ENCODE data around the gene FGF12.

FGF12 gene

DNA sequence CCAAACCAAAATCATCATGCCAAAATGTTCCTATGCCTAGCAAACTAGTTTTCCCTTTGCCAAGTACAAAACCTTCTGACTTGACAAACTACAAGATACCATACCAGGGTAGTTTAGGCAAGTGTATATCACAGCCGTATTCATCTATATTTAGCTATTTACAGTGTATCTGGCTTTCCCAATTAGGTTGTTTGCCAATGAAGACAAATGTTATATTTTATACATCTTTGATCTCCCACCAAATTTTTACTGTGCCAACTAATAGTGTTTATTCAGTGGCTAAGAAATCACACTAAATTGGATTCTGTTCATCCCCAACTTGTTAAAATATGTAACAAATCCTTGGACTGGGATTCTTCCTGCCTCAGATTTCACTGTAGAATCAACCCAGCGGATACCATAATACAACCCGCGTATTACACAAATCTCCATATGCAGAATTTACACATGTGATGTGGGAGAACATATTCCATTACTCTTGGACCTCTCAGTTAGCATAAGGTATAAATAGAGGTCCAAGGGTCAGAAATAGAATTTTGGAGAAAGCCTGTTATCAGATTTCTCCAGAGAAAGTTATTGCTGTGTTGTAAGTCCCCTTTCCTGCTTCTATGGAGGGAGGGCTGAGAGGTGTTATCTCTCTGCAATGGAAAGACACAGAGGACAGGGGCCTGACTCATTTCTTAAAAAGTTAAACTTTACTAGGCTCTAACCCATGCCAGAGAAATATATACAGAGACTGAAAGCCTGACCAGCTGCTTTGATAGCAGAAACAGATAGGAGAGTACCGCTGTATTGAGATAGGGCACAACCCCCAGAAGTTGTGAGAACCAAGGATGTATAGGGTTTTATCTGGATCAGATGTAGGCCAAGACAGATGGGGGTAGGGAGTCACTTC, 467.0 kb downstream of the FGF12 start:
- H3K9me3 ChIP-seq (ENCODE audit: control insufficient read depth in 1 of 2, low read length in 2 of 2), result no peaks in the 10 kb centered on the region
- H3K4me3 ChIP-seq (ENCODE audit: low read depth in 1 of 2, low read length in 2 of 2), result no peak overlapping the region

DNA sequence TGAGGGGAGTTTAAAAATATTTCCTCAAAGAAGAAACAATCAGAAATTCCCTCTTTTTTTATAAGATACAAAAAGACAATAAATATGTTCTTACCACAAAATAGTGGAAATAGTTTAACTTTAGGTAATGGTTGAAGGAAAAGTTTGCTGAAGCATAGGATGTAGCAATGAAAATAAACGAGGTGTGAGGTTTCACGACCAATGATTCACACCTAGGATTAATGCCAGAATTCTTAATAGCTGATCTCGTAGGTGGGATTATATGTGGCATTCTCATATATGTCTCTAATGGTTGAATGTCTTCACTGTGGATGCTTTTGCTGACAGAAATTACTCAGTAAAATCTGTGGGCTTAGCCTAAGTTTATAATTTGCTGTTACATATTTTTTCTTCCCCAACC, 467.7 kb downstream of the FGF12 start:
- Histone ChIP-seq H3K36me3 (ENCODE audit: control insufficient read depth in 1 of 2, insufficient read depth in 2 of 2, low read length in 2 of 2) (no peaks in the 10 kb centered on the region), H3K9ac (ENCODE audit: low read depth in 1 of 2, low read length in 2 of 2) (no peak overlapping the region), H3K4me3 (ENCODE audit: low read depth in 1 of 2, low read length in 2 of 2) (no peak overlapping the region), H3K9me3 (ENCODE audit: control insufficient read depth in 1 of 2, low read length in 2 of 2) (no peaks in the 10 kb centered on the region), H3K27me3 (ENCODE audit: control insufficient read depth in 1 of 2, insufficient read depth in 2 of 2, low read length in 2 of 2) (no peaks in the 10 kb centered on the region), H3K27ac (ENCODE audit: low read depth, low read length) (no peak overlapping the region), H3K4me1 (ENCODE audit: control insufficient read depth in 1 of 2, insufficient read depth in 2 of 2, low read length in 2 of 2) (no peaks in the 10 kb centered on the region)

More for the DNA sequence above, 467.0 kb downstream of the FGF12 start:
- no peaks in the 10 kb centered on the region for H3K36me3 ChIP-seq (ENCODE audit: control insufficient read depth in 1 of 2, insufficient read depth in 2 of 2, low read length in 2 of 2)
- H3K27me3 ChIP-seq (ENCODE audit: control insufficient read depth in 1 of 2, insufficient read depth in 2 of 2, low read length in 2 of 2), result no peaks in the 10 kb centered on the region
- H3K9ac ChIP-seq (ENCODE audit: low read depth in 1 of 2, low read length in 2 of 2), result no peak overlapping the region
- H3K27ac ChIP-seq (ENCODE audit: low read depth, low read length), result no peak overlapping the region
- no peaks in the 10 kb centered on the region for H3K4me1 ChIP-seq (ENCODE audit: control insufficient read depth in 1 of 2, insufficient read depth in 2 of 2, low read length in 2 of 2)

DNA sequence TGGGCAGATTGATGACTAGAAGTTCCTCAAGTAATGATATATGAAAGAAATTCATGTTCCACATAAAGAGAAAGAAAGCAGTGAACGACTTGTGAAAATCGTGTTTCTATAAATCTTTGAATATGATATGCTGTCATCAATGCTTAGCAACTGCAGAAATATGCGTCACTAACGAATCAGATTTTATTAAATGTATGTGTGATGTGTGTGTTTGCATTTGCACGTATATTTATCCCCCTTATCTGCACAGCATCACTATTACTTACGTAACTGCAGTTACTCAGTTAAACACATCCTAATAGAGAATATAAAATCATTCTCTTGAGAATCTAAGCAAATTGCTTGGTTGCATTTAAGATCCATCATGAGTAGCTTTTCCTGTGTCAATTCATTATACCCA, 468.6 kb downstream of the FGF12 start:
- H3K9me3 ChIP-seq (ENCODE audit: control insufficient read depth in 1 of 2, low read length in 2 of 2), result no peaks in the 10 kb centered on the region
- H3K9ac ChIP-seq (ENCODE audit: low read depth in 1 of 2, low read length in 2 of 2), result no peak overlapping the region
- no peaks in the 10 kb centered on the region for H3K27me3 ChIP-seq (ENCODE audit: control insufficient read depth in 1 of 2, insufficient read depth in 2 of 2, low read length in 2 of 2)
- no peaks in the 10 kb centered on the region for H3K4me1 ChIP-seq (ENCODE audit: control insufficient read depth in 1 of 2, insufficient read depth in 2 of 2, low read length in 2 of 2)
- no peaks in the 10 kb centered on the region for H3K36me3 ChIP-seq (ENCODE audit: control insufficient read depth in 1 of 2, insufficient read depth in 2 of 2, low read length in 2 of 2)
- H3K4me3 ChIP-seq (ENCODE audit: low read depth in 1 of 2, low read length in 2 of 2), result no peak overlapping the region
- no peak overlapping the region for H3K27ac ChIP-seq (ENCODE audit: low read depth, low read length)

DNA sequence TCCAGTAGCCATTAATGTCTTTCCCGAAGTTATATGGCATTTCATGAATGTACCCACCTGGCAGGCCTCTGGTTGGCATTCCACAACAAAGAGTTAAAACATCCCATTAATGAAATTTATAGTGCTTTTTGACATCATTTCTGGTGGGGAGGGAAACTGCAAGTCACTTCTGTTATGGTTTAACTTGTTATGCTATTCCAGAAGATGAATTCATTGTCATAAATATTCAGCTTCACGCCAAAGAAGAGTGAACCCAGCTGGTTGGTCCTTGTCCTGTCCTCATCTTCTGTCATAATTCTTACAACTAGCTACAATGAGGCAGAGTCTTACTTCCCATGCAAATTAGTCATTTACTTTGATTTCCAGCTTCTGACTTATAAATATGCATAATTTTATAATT, 471.5 kb downstream of the FGF12 start:
- Histone ChIP-seq H3K9ac (ENCODE audit: low read depth in 1 of 2, low read length in 2 of 2) (no peak overlapping the region), H3K27ac (ENCODE audit: low read depth, low read length) (no peak overlapping the region), H3K4me1 (ENCODE audit: control insufficient read depth in 1 of 2, insufficient read depth in 2 of 2, low read length in 2 of 2) (no peaks in the 10 kb centered on the region), H3K36me3 (ENCODE audit: control insufficient read depth in 1 of 2, insufficient read depth in 2 of 2, low read length in 2 of 2) (no peaks in the 10 kb centered on the region), H3K4me3 (ENCODE audit: low read depth in 1 of 2, low read length in 2 of 2) (no peak overlapping the region), H3K9me3 (ENCODE audit: control insufficient read depth in 1 of 2, low read length in 2 of 2) (no peaks in the 10 kb centered on the region), H3K27me3 (ENCODE audit: control insufficient read depth in 1 of 2, insufficient read depth in 2 of 2, low read length in 2 of 2) (no peaks in the 10 kb centered on the region)

DNA sequence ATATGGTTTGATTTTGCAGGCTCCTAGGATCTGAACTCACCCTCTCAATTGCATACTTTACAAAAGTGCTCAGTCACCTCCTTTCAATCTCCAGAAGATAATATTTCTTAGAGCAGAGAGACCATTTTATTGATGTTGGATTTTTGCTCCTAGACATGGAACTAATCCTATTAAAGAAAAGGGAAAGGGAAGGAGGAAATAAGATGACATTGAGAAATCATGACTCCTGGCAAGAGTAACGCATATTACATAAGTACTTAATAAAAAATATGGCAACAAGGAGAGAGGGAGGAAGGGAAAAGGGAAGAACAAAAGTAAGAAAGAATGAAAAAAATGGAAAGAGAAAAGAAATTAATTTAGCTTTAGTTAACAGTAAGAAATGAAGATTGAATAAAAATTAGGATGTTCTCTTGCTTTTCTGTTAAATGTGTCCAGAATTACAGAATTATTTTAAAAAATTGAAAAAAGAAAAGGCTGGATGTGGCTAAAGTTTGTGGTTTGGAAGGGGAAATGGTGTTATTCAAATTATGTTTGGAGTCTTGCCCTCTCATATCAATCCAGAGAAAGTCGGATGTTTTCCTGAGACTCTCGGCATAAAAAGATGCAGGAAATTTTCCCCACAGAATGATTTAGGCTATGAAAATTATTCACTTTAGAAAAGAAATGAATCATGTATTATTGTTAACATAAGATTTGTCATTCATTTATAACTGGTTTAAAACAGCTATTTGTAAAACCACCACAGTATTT, 474.0 kb downstream of the FGF12 start:
- H3K4me3 ChIP-seq (ENCODE audit: low read depth in 1 of 2, low read length in 2 of 2), result no peak overlapping the region
- no peak overlapping the region for H3K27ac ChIP-seq (ENCODE audit: low read depth, low read length)

DNA sequence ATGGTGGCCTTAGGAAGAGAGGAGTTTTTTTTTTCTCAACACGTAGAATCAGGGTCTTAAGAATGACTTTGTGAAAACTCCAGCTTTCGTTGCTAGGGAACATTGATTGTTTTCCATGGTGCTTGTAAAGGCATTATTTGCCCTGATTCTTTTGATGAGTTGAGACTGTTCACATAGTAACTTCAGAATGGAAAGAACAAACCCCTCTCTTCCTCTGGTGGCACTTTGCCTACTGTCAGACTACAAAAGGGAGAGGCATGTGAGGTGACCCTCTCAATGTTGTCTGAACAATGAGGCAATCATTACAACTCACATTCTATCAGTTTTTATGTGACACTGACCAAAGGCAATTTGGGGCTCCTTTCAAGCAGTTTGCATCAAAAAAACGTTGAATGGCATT, 477.8 kb downstream of the FGF12 start:
- Histone ChIP-seq H3K9me3 (ENCODE audit: control insufficient read depth in 1 of 2, low read length in 2 of 2) (no peaks in the 10 kb centered on the region), H3K9ac (ENCODE audit: low read depth in 1 of 2, low read length in 2 of 2) (no peak overlapping the region), H3K4me1 (ENCODE audit: control insufficient read depth in 1 of 2, insufficient read depth in 2 of 2, low read length in 2 of 2) (no peaks in the 10 kb centered on the region), H3K27me3 (ENCODE audit: control insufficient read depth in 1 of 2, insufficient read depth in 2 of 2, low read length in 2 of 2) (no peaks in the 10 kb centered on the region), H3K4me3 (ENCODE audit: low read depth in 1 of 2, low read length in 2 of 2) (no peak overlapping the region), H3K27ac (ENCODE audit: low read depth, low read length) (no peak overlapping the region), H3K36me3 (ENCODE audit: control insufficient read depth in 1 of 2, insufficient read depth in 2 of 2, low read length in 2 of 2) (no peaks in the 10 kb centered on the region)

More for the DNA sequence above, 474.0 kb downstream of the FGF12 start:
- Histone ChIP-seq H3K27me3 (ENCODE audit: control insufficient read depth in 1 of 2, insufficient read depth in 2 of 2, low read length in 2 of 2) (no peaks in the 10 kb centered on the region), H3K36me3 (ENCODE audit: control insufficient read depth in 1 of 2, insufficient read depth in 2 of 2, low read length in 2 of 2) (no peaks in the 10 kb centered on the region), H3K9me3 (ENCODE audit: control insufficient read depth in 1 of 2, low read length in 2 of 2) (no peaks in the 10 kb centered on the region), H3K4me1 (ENCODE audit: control insufficient read depth in 1 of 2, insufficient read depth in 2 of 2, low read length in 2 of 2) (no peaks in the 10 kb centered on the region), H3K9ac (ENCODE audit: low read depth in 1 of 2, low read length in 2 of 2) (no peak overlapping the region)

DNA sequence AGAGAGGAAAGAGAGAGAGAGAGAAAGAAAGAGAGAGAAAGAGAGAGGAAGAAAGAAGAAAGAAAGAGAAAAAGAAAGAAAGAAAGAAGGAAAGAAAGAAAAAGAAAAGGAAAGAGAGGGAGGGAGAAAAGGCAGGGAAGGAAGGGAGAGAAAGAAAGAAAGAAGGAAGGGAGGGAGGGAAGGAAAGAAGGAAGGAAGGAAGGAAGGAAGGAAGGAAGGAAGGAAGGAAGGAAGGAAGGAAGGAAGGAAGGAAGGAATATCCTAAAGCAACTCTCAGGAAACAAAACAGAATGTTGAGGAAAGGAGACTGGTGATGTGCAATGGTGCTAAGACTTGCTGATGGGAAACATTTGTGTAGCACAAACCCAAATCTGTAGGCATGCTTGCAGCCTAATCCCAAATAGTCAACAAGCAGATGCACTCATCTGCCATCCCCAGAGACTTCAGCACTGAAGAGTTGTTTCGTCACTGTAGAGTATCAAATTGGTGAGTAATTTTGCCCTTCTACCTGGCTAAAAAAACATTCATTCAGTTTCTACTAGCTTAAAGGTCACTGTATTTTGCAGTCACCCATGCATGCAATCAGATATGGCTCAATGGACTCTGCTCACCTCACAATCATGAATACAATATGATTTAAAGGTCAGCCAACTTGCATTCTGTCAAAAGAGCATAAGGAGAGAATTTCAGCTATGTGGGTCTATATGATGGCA, 480.3 kb downstream of the FGF12 start:
- no peaks in the 10 kb centered on the region for H3K27me3 ChIP-seq (ENCODE audit: control insufficient read depth in 1 of 2, insufficient read depth in 2 of 2, low read length in 2 of 2)
- no peaks in the 10 kb centered on the region for H3K4me1 ChIP-seq (ENCODE audit: control insufficient read depth in 1 of 2, insufficient read depth in 2 of 2, low read length in 2 of 2)
- H3K27ac ChIP-seq (ENCODE audit: low read depth, low read length), result no peak overlapping the region
- H3K9me3 ChIP-seq (ENCODE audit: control insufficient read depth in 1 of 2, low read length in 2 of 2), result no peaks in the 10 kb centered on the region
- H3K36me3 ChIP-seq (ENCODE audit: control insufficient read depth in 1 of 2, insufficient read depth in 2 of 2, low read length in 2 of 2), result no peaks in the 10 kb centered on the region
- no peak overlapping the region for H3K4me3 ChIP-seq (ENCODE audit: low read depth in 1 of 2, low read length in 2 of 2)
- no peak overlapping the region for H3K9ac ChIP-seq (ENCODE audit: low read depth in 1 of 2, low read length in 2 of 2)

DNA sequence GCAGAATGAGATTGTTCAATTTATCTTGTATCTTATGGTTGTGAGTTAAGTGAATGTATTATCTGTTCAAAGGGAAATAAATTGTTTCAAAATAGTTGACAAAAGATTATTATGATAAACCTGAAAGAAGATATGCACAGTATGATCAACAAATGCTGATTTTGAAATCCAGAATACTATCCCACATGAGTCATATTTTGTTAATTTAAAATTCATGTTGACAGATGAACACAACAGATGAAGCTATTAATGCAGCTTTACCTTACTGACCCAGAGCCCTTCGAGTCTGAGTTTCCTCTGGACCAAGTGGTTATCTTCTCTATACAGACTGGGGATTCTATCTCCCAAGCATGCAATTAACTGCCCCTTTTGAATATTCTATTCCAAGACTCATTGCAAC, 482.8 kb downstream of the FGF12 start:
- Histone ChIP-seq H3K36me3 (ENCODE audit: control insufficient read depth in 1 of 2, insufficient read depth in 2 of 2, low read length in 2 of 2) (no peaks in the 10 kb centered on the region), H3K4me1 (ENCODE audit: control insufficient read depth in 1 of 2, insufficient read depth in 2 of 2, low read length in 2 of 2) (no peaks in the 10 kb centered on the region), H3K9ac (ENCODE audit: low read depth in 1 of 2, low read length in 2 of 2) (no peak overlapping the region), H3K27ac (ENCODE audit: low read depth, low read length) (no peak overlapping the region), H3K4me3 (ENCODE audit: low read depth in 1 of 2, low read length in 2 of 2) (no peak overlapping the region), H3K27me3 (ENCODE audit: control insufficient read depth in 1 of 2, insufficient read depth in 2 of 2, low read length in 2 of 2) (no peaks in the 10 kb centered on the region), H3K9me3 (ENCODE audit: control insufficient read depth in 1 of 2, low read length in 2 of 2) (no peaks in the 10 kb centered on the region)

DNA sequence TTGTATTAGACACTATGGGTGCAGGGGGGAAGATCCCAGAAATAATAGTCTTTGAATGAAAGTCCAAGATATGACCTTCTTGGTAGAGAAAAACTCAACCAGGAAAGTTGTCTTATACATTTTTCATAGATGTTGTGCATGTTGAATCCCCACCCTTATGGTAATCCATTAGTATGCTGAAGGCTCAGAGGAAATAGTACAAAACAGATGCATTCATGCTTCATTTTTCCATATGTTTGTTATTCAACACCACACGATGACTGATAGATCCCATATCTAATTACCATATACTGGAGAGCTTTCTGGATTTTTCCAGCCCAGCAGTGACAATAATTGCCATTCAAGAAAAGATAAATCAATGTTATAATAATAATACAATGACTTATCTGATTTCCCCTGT, 487.4 kb downstream of the FGF12 start:
- H3K9ac ChIP-seq (ENCODE audit: low read depth in 1 of 2, low read length in 2 of 2), result no peak overlapping the region
- H3K9me3 ChIP-seq (ENCODE audit: control insufficient read depth in 1 of 2, low read length in 2 of 2), result no peaks in the 10 kb centered on the region
- no peaks in the 10 kb centered on the region for H3K36me3 ChIP-seq (ENCODE audit: control insufficient read depth in 1 of 2, insufficient read depth in 2 of 2, low read length in 2 of 2)
- H3K4me1 ChIP-seq (ENCODE audit: control insufficient read depth in 1 of 2, insufficient read depth in 2 of 2, low read length in 2 of 2), result no peaks in the 10 kb centered on the region
- no peak overlapping the region for H3K4me3 ChIP-seq (ENCODE audit: low read depth in 1 of 2, low read length in 2 of 2)
- H3K27me3 ChIP-seq (ENCODE audit: control insufficient read depth in 1 of 2, insufficient read depth in 2 of 2, low read length in 2 of 2), result no peaks in the 10 kb centered on the region
- H3K27ac ChIP-seq (ENCODE audit: low read depth, low read length), result no peak overlapping the region
